Measurements from ENCODE around the gene CINP.

Gene CINP

DNA sequence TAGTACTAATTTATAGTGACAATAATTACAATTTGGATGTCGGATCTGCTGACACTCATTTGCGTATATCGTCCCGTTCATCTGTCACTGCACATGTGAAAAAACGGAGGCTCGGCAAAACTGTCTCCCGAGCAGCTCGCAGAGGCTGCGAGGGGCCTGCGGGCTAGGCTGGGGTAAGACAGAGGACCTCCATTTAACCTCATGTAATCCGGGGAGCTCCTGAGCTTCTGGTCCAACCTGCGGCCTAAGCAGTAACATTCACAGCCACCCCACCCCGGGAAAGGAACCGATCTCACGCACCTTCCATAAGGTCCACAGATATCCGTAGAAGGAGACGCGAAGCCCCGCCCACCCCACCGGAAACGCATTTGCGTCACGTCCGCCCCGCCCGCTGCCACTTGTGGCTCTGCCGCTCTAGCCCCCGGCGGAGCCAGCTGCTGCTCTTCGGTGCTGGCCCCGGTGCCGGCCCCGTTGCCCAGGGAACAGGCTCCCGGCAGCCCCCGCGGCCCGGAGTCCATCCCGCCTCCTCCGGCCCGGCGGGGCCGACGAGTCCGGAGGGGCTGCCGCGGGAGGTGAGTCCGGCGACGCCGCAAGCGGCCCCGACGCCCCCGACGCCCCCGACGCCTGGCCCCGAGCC, at the start of gene CINP, which contains the start of gene TECPR2:
TSS of gene CINP (minus strand) at position 346 of the 637 bp plus-strand sequence. CDS start at position 307, 39 bp downstream.
TSS of gene TECPR2 (plus strand) at position 397 of the 637 bp plus-strand sequence. CDS start 13,781 bp downstream, outside the sequence.
- DNase-seq, result peak; percentile 91

DNA sequence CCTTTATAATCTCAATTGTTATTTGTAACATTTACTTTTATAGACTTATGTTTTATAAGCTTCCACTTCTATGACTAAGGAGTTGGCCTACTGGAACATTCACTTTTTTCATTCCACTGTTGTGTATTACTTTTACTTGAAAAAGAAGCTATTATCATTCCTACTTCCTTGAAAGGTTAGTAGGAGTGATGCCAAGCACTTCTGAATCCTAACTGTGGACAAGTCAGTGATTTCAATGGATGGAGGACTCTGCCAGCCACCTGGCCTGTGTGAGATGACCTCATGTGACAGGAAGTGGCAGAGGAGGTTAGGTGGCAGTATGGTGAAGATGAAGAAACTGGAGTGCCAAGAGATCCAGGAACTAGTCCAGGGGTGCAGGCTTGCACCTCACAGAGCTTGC, 46.0 kb upstream of the CINP start:
- no peak for DNase-seq

DNA sequence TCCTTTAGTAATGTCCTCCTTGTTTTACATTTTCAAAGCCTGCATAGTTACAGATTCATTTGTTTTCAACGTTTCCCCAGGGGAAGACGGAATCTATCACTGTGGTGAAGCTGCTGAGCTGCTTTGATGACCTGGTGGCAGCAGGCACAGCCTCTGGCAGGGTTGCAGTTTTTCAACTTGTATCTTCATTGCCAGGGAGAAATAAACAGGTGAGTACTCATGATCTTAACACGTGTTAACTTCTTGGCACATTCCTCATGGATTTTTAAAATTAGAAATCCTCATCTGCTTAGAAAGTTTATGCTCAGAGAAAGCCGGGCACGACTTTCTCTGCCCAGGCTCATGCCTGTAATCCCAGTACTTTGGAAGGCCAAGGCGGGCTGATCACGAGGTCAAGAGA, 44.6 kb upstream of the CINP start:
- DNase-seq, result no peak

DNA sequence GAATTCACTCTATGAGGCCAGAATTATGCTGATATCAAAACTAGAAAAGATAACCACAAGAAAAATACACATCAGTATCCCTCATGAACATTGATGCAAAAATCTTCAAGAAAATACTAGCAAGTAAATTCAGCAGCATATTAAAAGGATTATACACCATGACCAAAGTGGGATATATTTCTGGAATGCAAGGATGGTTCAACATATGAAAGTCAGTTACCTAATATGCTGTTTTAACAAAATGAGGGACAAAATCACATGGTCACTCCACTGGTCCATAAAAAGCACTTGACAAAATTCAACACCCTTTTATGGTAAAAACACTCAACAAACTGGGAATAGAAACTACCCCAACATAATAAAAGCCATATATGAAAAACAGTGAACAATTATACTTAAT, 40.3 kb upstream of the CINP start:
- no peak for DNase-seq

DNA sequence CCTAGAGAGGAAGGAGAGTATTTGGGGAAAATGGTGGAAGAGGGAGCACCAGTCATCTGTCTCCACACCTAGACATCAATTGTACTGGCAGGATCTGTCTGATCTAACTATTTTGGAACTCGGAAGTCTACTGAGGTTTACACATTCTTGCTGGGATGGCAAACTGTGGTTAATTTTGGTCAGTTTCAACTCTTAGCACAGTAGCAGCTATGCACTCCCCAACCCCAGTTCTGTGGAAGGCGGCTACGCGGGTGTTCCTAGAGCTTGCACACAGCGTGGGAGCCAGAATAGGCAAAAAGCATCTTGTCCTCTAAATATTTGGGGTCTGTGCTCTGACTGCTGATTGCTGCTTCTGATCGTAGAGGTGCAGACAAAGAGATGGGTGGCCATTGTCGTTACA, 33.8 kb upstream of the CINP start:
- no peak for DNase-seq

DNA sequence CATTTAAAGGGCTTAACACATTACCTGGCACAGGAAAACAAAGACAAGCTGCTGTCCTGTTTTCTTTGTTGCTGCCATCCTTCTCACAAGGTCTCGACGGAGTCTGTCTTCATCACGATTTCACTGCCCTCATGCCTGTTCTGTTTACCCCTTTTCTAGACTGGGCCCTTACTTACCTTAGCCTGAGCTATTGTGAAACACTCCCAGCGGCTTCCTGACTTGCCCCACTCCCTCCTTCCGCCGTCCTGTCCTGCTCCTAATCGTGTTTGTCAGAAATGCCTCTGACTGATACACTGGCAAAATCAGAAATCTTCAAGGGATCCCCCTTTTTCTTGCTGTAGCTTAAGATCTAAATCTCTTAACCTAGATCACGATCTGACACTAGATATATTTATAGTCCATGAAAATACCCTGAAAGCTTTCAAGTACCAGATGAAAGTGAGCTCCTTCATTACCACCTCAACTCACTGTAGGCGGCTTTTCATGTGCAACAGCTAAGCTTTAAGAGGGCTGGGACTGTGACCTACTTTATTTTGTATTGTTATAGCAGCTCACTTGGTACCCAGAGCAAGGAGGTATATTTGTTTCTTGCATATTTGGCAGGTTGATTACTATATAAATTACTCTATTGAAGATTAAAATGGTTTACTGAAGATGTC, 32.2 kb upstream of the CINP start:
- DNase-seq, result no peak

DNA sequence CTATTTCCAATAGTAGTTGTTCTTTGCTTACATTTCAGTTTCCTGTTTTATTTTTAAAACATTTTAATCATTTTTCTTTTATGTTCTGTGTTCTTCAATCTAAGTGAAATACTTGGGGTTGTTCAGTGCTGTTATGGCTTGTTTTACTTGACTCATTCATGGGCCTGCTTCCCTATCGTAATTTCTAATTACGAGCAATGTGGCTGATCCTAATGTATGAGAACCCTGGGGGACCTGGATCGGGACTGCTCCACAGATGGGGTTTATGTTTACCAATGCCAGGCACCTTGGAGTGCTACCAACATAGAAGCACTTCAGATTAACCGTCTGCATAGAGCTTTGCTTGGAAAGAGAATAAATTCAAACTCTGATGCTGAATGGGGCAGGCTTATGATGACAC, 29.8 kb upstream of the CINP start:
- DNase-seq, result no peak

DNA sequence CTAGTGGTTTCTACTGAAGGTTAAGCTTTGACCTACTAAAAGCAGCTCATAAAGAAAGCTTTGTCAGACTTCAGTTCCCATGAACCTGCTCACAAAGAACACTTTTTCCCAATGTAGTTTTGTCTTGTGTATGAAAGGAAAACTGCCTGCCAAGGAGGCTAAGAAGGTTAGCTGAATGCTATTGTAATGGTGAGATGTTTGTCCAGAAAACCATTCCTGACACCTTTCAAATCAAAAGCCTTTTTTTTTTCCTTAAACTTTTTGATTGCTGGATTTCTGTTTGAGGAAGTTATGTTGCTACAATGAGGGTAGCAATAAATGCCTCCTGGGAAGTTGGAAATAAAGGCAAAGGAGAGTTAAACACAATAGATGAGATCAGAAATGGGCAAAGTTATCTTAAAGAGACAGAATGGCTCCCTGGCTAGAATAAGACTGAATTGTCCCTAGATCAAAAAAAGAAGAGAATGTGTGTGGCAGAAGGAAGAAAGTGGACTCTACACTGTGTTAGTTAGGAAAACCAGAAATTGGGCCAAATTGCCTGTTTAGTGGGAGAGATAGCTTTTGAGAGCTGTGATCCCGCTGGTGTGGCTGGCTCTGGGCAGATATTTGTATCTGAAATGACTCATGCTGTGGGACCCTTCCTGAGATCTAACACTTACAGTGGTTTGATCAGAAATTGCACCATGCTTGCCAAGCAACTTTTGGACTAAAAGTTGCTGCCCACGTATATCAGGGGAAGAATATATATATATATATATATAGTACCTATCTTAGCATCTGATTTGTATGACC, 27.6 kb upstream of the CINP start:
- DNase-seq, result no peak

DNA sequence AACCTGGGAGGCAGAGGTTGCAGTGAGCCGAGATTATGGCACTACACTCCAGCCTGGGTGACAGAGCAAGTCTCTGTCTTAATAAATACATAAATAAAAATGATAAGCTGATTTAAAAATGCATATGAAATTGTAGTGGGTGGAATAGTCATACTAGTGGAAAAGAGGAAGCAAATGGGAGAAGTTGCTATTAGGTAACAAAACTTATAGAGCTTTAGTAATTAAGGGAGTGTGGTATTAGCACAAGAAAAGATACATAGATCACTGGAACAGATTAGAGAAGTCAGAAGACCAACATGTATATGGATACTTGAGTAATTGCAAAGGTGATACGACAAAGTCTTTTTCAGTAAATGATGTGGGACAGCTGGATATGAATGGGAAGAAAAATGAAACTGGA, 26.6 kb upstream of the CINP start:
- no peak for DNase-seq

DNA sequence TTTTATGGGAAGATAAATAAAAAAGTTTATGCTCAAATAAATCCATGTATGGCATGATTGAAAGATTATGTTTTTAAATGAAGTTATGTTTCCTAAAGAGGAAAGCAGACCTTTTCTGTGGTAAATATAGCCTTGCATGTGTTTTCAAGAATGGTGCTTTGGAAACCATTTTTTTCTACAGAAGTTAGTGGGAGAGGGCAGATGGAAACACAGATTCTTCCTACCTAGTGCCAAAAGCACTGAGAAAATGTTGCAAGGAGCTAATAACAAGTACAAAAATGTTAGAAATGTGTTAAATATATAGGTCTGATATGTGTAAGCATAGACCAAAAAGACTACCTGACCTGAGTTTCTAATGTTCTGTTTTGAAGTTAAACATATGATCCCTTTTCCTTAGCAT, 24.4 kb upstream of the CINP start:
- no peak for DNase-seq

DNA sequence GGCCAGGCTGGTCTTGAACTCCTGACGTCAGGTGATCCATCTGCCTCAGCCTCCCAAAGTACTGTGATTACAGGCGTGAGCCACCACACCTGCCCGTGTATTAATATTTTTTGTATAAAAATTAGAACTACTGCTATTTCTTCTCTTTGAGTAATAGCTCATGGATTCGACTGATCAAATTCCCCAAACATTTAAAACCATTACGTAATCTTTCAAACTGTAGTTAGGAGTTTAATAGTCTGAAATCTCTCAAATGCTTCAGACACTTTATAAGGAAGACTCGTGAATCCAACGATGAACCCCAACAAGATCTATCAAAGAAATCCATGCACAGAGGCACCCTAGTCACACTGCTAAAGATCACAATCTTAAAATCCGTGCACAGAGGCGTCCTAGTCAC, 16.1 kb upstream of the CINP start:
- DNase-seq, result no peak

DNA sequence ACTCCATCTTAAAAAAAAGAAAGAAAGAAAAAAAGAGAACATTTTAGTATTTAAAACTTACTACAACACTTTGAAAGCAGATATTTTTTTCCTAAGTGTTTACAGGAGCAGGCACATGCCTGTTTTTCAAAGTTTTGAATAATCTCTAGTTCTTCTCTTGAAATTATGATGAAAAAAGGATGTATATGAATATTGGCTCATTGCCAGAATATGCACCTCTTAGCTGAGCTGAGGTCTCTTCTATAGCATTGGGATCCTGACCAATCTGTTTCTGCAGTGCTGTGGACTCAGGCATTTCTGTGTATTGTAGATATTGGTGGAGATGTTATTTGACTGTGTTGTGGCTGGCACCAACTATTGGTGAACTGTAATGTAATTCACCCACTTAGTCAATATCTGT, 15.0 kb upstream of the CINP start:
- DNase-seq, result no peak

DNA sequence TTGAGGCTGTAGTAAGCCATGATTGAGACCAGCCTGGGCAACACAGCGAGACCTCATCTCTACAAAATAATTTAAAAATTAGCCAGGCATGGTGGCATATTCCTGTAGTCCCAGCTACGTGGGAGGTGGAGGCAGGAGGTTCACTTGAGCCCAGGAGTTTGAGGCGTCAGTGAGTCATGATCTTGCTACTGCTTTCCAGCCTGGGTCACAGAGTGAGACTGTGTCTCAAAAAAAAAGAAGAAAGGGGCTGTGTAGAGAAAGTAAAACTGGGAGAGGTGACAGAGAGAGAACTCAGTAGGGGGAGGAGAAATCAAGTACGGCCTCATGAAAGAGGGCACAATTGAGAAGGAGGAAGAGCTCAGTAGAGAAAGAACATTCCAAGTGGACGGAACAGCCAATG, 12.4 kb upstream of the CINP start:
- DNase-seq, result no peak

DNA sequence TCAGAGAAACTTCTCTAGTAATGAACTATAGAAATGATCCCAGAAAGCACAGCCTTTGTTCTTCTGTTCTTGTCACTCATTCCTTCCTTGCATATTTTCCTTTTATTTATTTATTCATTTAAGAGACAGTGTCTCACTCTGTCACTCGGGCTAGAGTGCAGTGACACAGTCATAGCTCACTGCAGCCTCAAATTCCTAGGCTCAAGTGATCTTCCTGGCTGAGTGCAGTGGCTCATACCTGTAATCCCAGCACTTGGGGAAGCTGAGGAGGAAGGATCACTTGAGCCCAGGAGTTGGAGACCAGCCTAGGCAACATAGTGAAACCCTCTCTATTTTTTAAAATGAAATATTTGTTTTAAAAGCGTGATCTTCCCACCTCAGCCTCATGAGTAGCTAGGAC, 11.6 kb upstream of the CINP start:
- DNase-seq, result no peak

DNA sequence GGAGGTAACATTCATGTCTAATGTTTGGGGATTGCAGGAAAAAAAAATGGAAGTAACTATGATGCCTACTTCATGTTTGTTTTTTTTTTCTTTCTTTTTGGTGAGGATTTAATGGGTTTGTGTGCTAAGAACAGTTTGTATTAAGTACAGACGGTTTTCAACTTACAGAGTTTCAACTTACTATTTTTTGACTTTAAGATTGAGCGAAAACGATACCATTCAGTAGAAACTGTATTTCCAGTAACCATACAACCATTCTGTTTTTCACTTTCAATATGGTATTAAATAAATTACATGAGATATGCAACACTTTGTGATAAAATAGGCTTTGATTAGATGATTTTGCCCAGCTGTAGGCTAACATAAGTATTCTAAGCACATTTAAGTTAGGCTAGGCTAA, 10.4 kb upstream of the CINP start:
- no peak for DNase-seq

DNA sequence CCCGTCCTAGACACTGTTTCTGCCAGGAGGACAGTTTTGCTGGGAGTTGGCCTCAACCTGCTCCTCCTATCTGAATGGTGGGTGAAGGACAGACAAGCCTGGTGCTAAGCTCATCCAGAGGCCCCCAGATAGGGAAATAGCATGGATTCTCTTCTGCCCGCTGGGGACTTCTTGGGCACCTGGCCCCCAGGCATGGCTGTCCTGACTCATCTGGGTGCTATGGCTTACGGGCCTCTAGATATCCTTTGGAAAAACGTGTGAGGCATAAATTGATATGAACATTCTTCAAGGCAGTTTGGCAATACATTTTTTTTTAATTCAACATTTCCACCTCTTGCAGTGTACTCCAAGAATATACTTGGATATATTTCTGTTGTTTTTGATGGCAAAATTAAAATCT, 8.7 kb upstream of the CINP start:
- no peak for DNase-seq

DNA sequence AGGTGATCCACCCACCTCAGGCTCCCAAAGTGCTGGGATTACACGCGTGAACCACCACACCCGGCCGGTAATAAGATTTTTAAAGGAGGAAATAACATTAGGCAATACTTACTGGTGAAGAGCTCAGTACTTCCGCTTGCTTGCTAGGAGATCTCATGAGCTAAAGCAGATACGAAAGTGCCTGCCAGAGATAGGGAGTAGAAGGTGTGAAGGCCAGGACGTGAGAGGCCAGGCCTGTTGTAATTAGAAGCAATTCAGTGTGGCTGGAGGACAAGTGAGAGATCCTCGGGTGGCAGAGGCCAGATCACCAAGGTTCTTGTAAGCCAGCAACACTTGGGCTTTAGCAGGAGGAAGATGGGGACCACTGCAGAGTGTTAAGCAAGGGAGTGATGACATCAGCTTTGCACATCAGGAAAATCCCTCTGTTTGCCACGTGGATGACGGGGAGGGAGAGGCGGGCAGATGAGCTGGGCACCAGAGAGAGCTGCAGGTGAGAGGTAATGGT, 7.7 kb upstream of the CINP start:
- no peak for DNase-seq

DNA sequence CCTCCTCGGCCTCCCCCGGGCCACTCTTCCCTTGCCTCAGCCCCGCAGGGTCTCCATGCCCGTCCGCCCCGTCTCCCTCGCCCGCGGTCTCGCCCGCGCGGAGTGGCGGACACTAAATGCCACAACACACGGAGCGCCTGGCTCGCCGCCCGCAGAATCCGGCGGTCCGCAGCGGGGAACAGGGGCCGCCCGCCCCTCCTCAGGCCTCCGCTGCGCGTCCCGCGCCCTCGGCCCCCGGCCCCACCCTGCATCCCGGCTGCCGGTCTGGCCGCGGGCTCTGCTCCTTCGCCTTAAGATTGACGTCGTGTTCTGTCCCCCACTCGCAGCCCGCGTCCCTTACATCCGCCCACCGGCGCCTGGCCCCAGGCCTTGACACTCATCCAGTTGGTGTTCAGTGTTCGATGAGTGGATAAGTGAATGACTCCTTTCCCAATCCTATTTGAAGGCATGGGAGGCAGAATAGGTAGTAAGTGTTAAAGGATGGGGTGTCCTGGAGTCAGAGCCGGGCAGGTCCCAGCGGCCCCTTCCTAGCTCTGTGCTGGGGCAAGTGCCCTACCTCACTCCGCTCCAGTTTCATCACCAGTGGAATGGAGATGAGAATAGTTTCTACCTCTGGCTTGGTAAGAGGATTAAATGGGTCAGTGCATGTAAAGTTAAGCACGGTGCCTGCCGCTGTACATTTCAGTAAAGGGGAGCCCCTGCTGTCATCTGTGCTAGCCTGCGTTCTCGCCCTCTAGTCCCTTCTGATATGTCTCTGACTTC, 673 bp upstream of the CINP start:
- no peak for DNase-seq

DNA sequence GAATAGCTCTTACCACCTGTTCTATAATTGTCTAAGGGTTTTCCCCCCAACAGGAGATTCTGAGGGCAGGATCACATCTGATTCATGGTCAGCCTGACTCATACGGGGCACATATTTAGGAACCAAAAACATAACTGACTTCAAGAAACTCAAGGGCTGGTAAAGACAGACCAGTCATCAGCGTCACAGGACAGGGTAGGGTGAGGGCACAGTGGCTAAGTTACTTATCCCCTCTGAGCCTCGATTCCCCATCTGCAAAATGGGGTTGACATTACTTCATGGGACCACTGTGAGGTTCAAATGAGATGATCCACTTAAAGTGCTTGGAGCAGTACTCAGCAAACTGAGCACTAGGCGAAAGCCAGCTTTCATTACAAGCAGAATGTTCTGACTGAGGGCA, 606 bp downstream of the CINP start:
- DNase-seq, result peak; percentile 2

DNA sequence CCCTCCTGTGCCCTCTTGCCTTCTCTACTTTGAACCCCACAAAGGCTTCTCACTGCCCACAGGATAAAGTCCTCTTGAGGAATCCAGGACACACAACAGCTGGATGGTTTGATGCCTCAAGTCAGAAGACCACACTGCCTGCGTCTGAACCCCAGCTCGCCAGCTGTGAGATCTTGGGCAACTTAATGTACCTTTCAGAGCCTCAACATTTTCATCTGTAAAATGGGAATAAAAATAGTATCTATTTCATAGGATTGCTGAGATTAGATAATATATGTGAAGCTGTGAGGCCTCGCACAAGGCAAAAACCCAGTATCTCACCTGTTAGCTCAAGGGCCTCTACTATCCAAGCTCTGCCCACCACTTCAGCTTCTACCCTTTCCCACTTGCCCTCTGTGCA, 2.3 kb downstream of the CINP start:
- no peak for DNase-seq

DNA sequence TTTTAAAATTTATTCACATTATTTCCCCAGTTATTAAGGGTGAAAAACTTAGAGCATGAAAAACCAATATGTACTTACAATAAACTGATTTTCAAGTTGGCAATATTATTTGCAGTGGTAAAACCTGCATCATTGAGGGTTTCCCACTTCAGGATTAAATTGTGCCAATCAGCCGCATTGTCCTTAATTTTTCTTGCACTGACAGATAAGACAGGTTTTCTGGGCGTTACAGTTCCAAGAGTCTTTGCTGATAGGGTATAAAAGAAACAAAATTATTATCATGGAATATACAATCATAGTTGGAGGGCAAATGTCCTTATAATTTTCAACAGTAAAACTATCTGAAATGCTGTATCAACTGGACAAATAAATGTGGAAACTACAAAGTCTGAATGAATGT, 3.3 kb downstream of the CINP start:
- DNase-seq, result no peak

DNA sequence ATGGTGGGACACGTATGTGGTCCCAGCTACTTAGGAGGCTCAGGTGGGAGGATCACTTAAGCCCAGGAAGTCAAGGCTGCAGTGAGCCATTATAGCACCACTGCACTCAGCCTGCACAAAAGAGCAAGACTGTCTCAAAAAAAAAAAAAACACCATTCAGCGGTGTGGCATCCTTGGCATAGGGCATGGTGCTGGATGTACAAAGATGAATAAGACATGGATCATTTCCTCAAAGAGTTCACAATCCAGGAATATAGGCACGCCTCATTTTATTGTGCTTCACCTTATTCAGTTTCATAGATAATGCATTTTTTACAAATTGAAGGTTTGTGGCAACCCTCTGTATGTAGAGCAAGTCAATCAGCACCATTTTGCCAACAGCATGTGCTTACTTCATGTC, 6.4 kb downstream of the CINP start:
- no peak for DNase-seq

DNA sequence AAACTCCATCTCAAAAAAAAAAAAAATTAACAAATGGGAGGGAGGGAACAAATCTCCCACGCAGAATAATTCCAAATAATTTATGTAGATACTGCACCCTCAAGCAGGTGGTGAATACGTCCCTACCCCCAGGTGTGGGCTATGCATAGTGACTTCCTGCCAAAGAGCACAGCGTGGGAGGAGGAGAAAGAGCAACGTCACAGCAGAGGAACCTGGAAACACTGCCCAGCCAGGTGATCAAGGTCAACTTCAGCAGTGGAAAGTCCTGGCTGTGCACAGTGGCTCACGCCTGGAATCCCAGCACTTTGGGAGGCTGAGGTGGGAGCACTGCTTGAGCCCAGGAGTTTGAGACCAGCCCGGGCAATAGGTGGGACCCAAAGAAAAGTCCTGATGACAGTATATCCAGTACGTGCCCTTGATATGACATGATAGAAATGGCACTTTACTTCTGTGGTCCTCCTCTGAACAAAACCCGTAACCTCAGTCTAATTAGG, 9.5 kb downstream of the CINP start:
- DNase-seq, result no peak

All from NCI-H226 (cell line).